Lower leg skin (tissue), 3 donors: ENCODE data around the gene SLC9A9.

Experiments
- POLR2A ChIP-seq, 2 donors: fragments of 450-650 bp; IDR thresholded peaks; one replicate each; pipeline ENCODE4 v1.6.1; 2016 to 2017; ENCODE audit warnings: antibody characterized with exemption in 2 of 2, mild to moderate bottlenecking in 1 of 2, moderate library complexity in 1 of 2
- TF ChIP-seq, protein P1 (sequence below), 3 donors: fragments of 450-650 bp; IDR thresholded peaks; one replicate each; pipeline ENCODE4 v1.5.1; 2016; ENCODE audit warnings: antibody characterized with exemption in 3 of 3, mild to moderate bottlenecking in 3 of 3, moderate library complexity in 2 of 3

DNA sequence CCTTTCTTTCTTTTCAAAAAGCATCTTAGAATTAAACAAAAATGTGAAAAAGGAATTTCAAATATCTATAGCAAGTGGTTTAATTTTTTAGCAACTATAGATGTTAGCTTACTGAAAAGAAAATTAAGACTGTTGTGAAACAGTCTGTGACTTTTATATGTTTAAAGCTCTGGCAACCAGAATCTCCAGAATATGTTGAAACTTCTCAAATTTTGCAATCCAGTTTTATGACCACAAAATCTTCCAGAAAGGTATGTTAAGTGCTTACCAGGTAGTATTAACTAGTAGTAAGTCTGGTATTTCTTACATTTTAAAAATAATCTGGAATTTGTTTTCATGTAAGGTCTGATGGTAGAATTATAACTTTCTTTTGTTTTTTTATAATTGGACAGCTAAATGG lies 235.0 kb downstream of the SLC9A9 start:
- no peak for TF ChIP-seq POLR2A (IDR thresholded peaks at IDR 0.05)
- TF ChIP-seq, protein P1, sequence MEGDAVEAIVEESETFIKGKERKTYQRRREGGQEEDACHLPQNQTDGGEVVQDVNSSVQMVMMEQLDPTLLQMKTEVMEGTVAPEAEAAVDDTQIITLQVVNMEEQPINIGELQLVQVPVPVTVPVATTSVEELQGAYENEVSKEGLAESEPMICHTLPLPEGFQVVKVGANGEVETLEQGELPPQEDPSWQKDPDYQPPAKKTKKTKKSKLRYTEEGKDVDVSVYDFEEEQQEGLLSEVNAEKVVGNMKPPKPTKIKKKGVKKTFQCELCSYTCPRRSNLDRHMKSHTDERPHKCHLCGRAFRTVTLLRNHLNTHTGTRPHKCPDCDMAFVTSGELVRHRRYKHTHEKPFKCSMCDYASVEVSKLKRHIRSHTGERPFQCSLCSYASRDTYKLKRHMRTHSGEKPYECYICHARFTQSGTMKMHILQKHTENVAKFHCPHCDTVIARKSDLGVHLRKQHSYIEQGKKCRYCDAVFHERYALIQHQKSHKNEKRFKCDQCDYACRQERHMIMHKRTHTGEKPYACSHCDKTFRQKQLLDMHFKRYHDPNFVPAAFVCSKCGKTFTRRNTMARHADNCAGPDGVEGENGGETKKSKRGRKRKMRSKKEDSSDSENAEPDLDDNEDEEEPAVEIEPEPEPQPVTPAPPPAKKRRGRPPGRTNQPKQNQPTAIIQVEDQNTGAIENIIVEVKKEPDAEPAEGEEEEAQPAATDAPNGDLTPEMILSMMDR (IDR thresholded peaks at IDR 0.05): no peak
